Subcutaneous abdominal adipose tissue (tissue), 5 donors: ENCODE data around the gene GUK1.

ENCODE experiments used
- H3K27ac ChIP-seq: one replicate; pipeline ENCODE4 v1.7.0; 2013; ENCODE audit warnings: low read depth, mild to moderate bottlenecking, inconsistent platforms, low read length, moderate library complexity
- H3K27me3 ChIP-seq, 5 donors: one replicate each; pipeline ENCODE4 v1.7.0; 2013; ENCODE audit warnings: low read length in 5 of 5, inconsistent platforms in 1 of 5; ENCODE audit not compliant: control insufficient read depth in 5 of 5, insufficient read depth in 4 of 5
- H3K36me3 ChIP-seq, 5 donors: one replicate each; pipeline ENCODE4 v1.7.0; 2013; ENCODE audit warnings: low read length in 5 of 5; ENCODE audit not compliant: control insufficient read depth in 5 of 5, insufficient read depth in 5 of 5
- H3K4me1 ChIP-seq, 5 donors: one replicate each; pipeline ENCODE4 v1.7.0; 2013; ENCODE audit warnings: low read length in 5 of 5, mild to moderate bottlenecking in 3 of 5, moderate library complexity in 1 of 5; ENCODE audit not compliant: control insufficient read depth in 5 of 5, insufficient read depth in 5 of 5
- H3K4me3 ChIP-seq, 5 donors: one replicate each; pipeline ENCODE4 v1.7.0; 2013; ENCODE audit warnings: low read length in 5 of 5, low read depth in 1 of 5
- H3K9ac ChIP-seq, 5 donors: one replicate each; pipeline ENCODE4 v1.7.0; 2013; ENCODE audit warnings: low read length in 5 of 5, mild to moderate bottlenecking in 4 of 5, moderate library complexity in 3 of 5
- H3K9me3 ChIP-seq, 5 donors: one replicate each; pipeline ENCODE4 v1.7.0; 2013; ENCODE audit warnings: low read length in 5 of 5; ENCODE audit not compliant: control insufficient read depth in 5 of 5
- donor health status: healthy.
- donor health status: healthy.
- donor health status: healthy.
- donor health status: healthy.
- donor health status: healthy.

The GUK1 gene

DNA sequence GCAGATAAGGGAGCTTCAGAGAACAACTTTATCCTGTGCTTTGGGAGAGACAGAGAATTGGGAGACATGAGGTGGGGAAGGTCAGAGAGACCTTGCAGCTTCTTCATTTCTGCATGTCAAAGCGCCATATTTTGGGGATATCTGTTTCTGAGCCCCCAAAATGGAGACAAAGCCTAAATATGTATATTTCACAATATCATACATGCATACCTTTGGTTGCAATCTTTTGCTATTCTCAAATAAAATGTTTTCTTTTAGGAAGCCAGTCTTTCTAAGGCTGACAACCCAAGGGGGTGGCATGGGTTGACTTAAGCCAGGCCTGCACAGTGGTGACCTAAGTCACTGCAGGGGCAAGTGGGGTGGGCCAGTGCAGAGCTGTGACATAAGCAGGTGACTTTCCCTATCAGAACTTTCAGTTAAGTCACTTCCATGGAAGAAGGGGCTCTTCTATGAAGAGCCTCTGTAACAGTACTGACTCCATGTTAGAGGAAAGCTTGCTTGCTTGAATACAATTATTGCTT is 17.1 kb upstream of the GUK1 start:
- H3K9ac ChIP-seq = no peak overlapping the region
- peaks cover 0 to 17% (median 4%) of the 10 kb centered on the region in 5 donors for H3K4me1 ChIP-seq
- no peaks in the 10 kb centered on the region for H3K27me3 ChIP-seq
- no peak overlapping the region for H3K27ac ChIP-seq
- H3K4me3 ChIP-seq = no peak overlapping the region
- no peaks in the 10 kb centered on the region for H3K36me3 ChIP-seq
- peaks cover 0 to 3% (median 0%) of the 10 kb centered on the region in 5 donors for H3K9me3 ChIP-seq

DNA sequence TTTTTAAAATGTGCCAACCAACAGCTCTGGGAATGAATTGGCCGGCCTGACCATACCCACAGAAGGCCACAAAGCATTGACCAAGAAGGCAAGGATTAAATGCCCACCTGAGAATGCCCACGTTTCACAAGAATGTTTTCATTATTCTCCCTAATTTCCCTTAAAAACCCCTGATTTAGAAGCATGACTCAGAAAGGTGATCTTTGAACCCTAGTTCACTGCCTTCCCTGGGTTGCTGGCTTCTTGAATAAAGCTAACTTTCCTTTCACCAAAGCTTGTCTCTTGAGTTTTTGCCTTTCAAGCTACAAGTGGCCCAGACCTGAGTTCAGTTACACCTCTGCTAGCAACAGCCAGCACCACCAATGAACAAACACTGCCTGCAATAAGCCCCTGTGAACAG is 16.6 kb upstream of the GUK1 start:
- Histone ChIP-seq H3K36me3 (no peaks in the 10 kb centered on the region), H3K27me3 (no peaks in the 10 kb centered on the region), H3K9ac (no peak overlapping the region), H3K4me3 (no peak overlapping the region), H3K9me3 (no peaks in the 10 kb centered on the region), H3K4me1 (peaks cover 0 to 17% (median 4%) of the 10 kb centered on the region in 5 donors), H3K27ac (no peak overlapping the region)

DNA sequence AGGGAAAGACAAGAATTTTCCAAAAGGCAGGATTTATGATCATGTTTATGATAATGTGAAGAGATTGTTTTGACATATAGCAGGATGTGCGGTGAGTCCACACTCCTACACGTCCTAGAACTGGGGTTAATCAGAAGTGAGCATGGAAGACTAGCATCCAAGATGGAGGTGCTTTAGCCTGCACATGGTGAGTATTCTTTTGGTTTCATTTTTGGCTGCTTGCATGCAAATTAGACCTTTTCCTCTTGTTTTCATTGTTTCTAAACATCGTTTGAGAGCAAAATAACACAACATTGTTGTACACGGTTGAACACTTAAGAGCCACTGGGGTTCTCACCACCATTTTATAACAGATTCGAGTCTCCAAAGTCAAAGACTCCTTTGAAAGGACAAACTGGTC is 14.9 kb upstream of the GUK1 start:
- Histone ChIP-seq H3K27ac (no peak overlapping the region), H3K36me3 (no peaks in the 10 kb centered on the region), H3K27me3 (peaks cover 0 to 1% (median 0%) of the 10 kb centered on the region in 5 donors), H3K9me3 (no peaks in the 10 kb centered on the region), H3K4me1 (peaks cover 0 to 17% (median 4%) of the 10 kb centered on the region in 5 donors), H3K4me3 (no peak overlapping the region), H3K9ac (no peak overlapping the region)

DNA sequence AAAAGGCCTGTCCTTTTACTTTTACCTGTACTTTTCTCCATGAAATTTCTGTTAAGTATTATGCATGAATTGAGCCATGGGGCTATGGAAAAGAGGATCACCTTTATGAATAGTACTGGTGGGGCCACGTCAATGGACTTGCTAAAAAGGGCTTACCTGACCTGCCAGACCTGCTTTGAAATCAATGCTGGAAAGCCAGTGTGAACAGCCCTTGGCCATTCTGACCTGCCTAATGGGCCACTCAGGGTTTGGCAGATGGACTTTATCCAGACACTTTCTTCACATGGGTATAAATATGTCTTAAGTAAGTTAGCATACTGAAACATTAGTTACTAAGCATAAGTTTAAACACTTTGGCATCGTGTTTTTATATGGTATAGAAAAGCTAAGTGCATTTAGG is 8.3 kb upstream of the GUK1 start:
- Histone ChIP-seq H3K4me1 (peaks cover 0 to 10% (median 7%) of the 10 kb centered on the region in 5 donors), H3K4me3 (no peak overlapping the region), H3K27me3 (peaks cover 0 to 3% (median 0%) of the 10 kb centered on the region in 5 donors), H3K36me3 (no peaks in the 10 kb centered on the region), H3K9ac (no peak overlapping the region), H3K9me3 (no peaks in the 10 kb centered on the region), H3K27ac (no peak overlapping the region)

DNA sequence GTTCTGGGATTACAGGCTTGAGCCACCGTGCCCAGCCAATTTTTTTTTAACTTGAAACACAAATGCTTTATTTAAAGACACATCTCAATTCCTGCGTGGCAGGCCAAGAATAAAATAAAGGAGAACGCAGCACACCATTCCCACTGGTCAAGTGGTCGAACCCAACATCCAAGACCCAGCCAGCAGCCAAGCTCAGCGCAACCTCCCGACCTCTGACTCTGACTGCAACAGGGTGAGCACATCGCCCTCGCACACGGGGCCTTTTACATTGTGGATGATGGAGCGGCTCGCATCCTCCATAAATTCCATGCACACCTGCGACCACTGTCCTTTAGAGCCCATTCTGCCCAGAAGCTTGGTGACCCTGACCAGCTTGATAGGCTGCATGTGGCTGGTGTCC is 5.5 kb upstream of the GUK1 start:
- H3K4me3 ChIP-seq = no peak overlapping the region
- peaks cover 0 to 3% (median 0%) of the 10 kb centered on the region in 5 donors for H3K27me3 ChIP-seq
- peaks cover 0 to 10% (median 5%) of the 10 kb centered on the region in 5 donors for H3K4me1 ChIP-seq
- H3K9ac ChIP-seq = no peak overlapping the region
- no peaks in the 10 kb centered on the region for H3K36me3 ChIP-seq
- H3K9me3 ChIP-seq = no peaks in the 10 kb centered on the region
- no peak overlapping the region for H3K27ac ChIP-seq

DNA sequence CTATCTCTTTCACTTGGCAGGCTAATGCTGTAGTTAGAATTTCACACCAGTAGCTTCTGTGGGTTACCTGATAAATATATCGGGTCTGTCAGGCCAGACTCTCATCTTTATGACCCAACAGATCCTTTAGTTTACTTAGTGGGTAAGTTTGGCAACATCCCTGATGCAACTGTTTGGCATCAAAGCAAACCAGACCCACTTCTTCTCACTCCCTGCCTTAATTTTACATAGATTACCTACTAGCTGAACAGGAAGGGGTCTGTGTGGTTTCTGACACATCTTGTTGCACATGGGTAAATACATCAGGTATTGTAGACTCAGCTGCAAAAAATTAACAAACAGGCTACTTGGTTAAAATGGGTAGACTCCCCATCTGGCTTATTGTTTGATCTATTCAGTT is 3.2 kb upstream of the GUK1 start:
- no peaks in the 10 kb centered on the region for H3K9me3 ChIP-seq
- H3K4me3 ChIP-seq = no peak overlapping the region
- no peak overlapping the region for H3K27ac ChIP-seq
- H3K27me3 ChIP-seq = no peaks in the 10 kb centered on the region
- no peak overlapping the region for H3K9ac ChIP-seq
- H3K36me3 ChIP-seq = peaks cover 0 to 3% (median 0%) of the 10 kb centered on the region in 5 donors
- H3K4me1 ChIP-seq = peaks cover 4 to 20% (median 17%) of the 10 kb centered on the region in 5 donors

DNA sequence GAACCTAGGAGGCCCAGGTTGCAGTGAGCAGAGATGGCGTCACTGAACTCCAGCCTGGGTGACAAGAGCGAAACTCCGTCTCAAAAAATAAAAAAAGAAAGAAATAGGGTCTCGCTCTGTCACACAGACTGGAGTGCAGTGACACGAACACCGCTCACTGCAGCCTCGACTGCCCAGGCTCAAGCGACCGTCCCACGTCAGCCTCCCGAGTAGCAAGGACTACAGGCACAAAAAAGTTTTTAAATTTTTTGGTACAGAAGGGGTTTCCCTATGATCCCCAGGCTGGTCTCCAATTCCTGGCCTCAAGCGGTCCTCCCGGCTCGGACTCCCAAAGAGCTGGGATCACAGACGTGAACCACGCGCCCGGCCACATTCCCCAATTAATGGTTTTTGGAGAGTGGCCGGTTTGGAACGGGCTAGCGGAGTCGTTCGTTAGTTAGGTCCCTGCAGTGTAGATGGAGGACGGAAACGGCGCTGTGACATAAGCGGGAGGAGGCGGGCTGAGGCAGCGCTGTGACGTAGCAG is 611 bp upstream of the GUK1 start:
- Histone ChIP-seq H3K9me3 (no peaks in the 10 kb centered on the region), H3K4me1 (peaks cover 12 to 45% (median 43%) of the 10 kb centered on the region in 5 donors), H3K9ac (peak overlapping the region in 4 of 5 donors; percentile 49 to 92 (median 74)), H3K27me3 (no peaks in the 10 kb centered on the region), H3K4me3 (peak overlapping the region; percentile 80 to 92 (median 91)), H3K36me3 (peaks cover 0 to 9% (median 0%) of the 10 kb centered on the region in 5 donors), H3K27ac (peak overlapping the region; percentile 92)

DNA sequence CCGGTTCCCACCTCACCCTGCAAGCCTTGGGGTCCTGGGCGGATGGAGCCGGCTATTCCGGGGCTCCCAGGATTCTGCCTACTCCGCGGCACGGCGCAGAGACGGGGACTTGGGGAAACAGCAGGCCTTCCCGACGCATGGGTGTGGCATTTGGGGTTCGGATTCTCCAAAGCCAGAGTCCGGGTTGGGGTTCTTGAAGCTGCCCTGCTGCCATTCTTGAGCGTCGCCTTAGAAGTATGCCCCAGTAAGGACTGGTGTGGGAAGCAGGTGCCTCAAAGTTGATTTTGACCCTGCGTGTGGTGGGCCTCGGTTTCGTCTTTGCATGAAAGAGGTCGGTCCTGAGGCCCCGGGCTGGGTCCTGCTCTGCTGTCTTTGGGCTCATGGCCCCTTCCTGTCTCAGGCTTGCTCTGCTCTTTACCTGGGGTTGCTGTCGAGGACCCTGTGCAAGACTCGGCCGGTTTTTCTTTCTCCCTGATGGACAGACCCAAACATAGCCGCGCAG is 696 bp downstream of the GUK1 start:
- Histone ChIP-seq H3K9me3 (no peaks in the 10 kb centered on the region), H3K4me3 (peak overlapping the region; percentile 84 to 92 (median 91)), H3K9ac (peak overlapping the region; percentile 77 to 92 (median 89)), H3K36me3 (peaks cover 0 to 18% (median 9%) of the 10 kb centered on the region in 5 donors), H3K27me3 (no peaks in the 10 kb centered on the region), H3K4me1 (peaks cover 12 to 56% (median 49%) of the 10 kb centered on the region in 5 donors), H3K27ac (peak overlapping the region; percentile 92)

DNA sequence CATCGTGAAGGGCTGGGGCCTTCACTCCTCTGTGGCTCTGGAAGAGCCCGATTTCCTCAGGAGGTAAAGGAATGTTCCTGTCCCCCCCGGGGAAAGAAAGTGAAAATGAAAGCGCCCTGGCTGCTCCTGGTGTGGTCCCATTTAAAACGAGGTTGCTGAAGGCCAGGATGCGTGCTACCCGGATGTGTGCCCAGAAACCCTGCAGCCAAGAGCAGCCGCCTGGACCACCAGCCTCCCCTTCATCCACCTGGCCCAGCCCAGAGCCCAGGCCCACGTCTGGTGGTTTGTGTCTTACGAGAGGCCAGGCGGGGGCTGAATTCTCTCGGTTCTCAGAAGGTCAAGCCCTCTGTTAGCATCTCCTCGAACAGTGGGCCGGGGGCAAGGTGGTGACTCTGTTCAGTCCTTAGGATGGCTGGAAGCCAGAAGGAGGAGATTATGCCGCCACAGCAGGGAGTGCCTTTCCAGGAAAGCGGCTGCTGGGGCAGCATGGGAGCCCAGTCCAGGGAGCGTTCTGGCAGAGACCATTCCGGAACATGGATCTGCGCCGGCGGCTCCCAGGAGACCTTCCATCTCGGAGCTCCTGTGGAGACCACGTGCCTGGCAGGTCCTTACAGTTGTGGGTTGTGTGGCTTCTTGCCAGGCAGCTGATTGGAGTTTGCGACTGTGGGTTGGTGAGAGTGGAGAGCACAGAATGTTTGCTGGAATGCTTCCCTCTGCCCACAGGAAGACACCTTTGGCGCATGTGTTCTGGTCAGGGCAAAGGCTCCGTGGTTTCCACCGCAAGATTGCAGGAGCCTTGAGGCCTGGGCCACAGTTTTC is 1.4 kb downstream of the GUK1 start:
- H3K4me3 ChIP-seq = peak overlapping the region; percentile 84 to 92 (median 91)
- no peaks in the 10 kb centered on the region for H3K9me3 ChIP-seq
- peak overlapping the region; percentile 77 to 92 (median 89) for H3K9ac ChIP-seq
- H3K4me1 ChIP-seq = peaks cover 12 to 57% (median 49%) of the 10 kb centered on the region in 5 donors
- peak overlapping the region; percentile 92 for H3K27ac ChIP-seq
- no peaks in the 10 kb centered on the region for H3K27me3 ChIP-seq
- peaks cover 0 to 24% (median 16%) of the 10 kb centered on the region in 5 donors for H3K36me3 ChIP-seq
